Breast epithelium (tissue), 3 donors: ENCODE data around the gene CRLF1.

Source experiments
- CTCF ChIP-seq, 3 donors: fragments of 450-650 bp; IDR thresholded peaks; one replicate each; pipeline ENCODE4 v1.5.1; 2016 to 2017; ENCODE audit warnings: antibody characterized with exemption in 3 of 3, mild to moderate bottlenecking in 3 of 3, moderate library complexity in 3 of 3
- POLR2A ChIP-seq: fragments of 450-650 bp; IDR thresholded peaks from one replicate; pipeline ENCODE4 v1.6.1; 2016; ENCODE audit warnings: antibody characterized with exemption, mild to moderate bottlenecking, moderate library complexity
- POLR2AphosphoS5 ChIP-seq, 3 donors: sonication (generic); formaldehyde crosslinking; IDR thresholded peaks; one replicate each; pipeline ENCODE4 v1.6.1; 2017; ENCODE audit warnings: antibody characterized with exemption in 3 of 3

DNA sequence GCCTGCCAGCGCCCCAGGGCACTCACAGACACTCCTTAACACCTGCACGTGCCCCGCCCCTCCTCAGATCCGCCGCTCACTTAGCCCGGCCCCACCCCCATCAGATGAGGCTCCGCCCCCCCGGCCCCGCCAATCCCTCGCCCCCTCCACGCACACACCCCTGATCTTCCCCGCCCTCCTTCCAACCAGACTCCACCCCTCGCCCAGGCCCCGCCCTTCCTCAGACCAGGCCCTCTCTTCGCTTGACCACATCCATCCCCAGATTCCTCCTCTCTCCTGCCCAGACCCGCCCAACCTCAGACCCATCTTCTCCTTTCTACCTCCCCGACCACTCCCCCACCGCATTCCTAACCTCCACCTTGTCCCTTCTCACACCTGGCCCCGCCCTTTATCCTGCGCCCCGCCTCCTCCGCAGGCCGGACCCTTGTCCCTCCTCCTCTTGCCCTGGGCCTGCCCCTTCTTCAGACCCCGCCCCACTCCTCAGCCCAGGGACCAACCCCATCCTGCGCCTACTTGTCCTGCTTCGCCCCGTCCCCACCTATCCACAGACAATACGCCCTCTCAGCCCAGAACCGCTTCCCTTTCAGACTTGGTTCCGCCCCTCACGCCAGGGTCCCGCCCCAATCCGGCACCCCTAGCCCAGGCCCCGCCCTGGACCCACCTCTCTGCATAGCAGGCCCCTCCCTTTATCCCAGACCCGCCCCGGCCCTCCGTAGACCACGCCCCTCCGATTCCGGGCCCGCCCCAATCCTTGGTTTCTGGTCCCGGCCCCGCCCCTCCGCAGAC, 29.8 kb upstream of the CRLF1 start:
- TF ChIP-seq CTCF (IDR thresholded peaks at IDR 0.05) (no peak), POLR2A (no peak), POLR2AphosphoS5 (IDR thresholded peaks at IDR 0.05) (no peak)
